Cortex of kidney (tissue), 1 donor: Measurements from ENCODE around the gene RAMACL.
"Not testable (repeated sequence)": the region's sequence is repeated elsewhere in the genome, so short reads cannot be mapped to it uniquely, and the experiment has no call there.

Experiments used
- DNase-seq: peaks from one replicate; lab custom pipeline; 2025; lab: John Stamatoyannopoulos, UW

Gene RAMACL

GRCh38 chr6:166596776-166597507 is 10.5 kb upstream of the RAMACL start:
- DNase-seq, result no peak

- DNase-seq, result no peak
These were observed 9.5 kb upstream of the RAMACL start for GRCh38 chr6:166595949-166596348.

GRCh38 chr6:166595061-166595780 is 8.7 kb upstream of the RAMACL start:
- DNase-seq, result no peak

- no peak for DNase-seq
These were observed 6.3 kb upstream of the RAMACL start for GRCh38 chr6:166592821-166593220.

- DNase-seq, result no peak
These were observed 5.6 kb upstream of the RAMACL start for GRCh38 chr6:166591961-166592520.

- no peak for DNase-seq
These were observed 4.5 kb upstream of the RAMACL start for GRCh38 chr6:166591026-166591425.

GRCh38 chr6:166589786-166590574 is 3.5 kb upstream of the RAMACL start:
- DNase-seq, result no peak

GRCh38 chr6:166589337-166589731 is 2.9 kb upstream of the RAMACL start:
- DNase-seq, result no peak

GRCh38 chr6:166588691-166589336 is 2.3 kb upstream of the RAMACL start:
- DNase-seq, result no peak

GRCh38 chr6:166587631-166588413 is 1.3 kb upstream of the RAMACL start:
- DNase-seq, result no peak

- no peak for DNase-seq
These were observed 1.5 kb downstream of the RAMACL start for GRCh38 chr6:166584853-166585429.

GRCh38 chr6:166584155-166584554 is 2.3 kb downstream of the RAMACL start:
- DNase-seq, result no peak

- DNase-seq, result no peak
These were observed 3.1 kb downstream of the RAMACL start for GRCh38 chr6:166583230-166583965.

GRCh38 chr6:166582258-166582657 is 4.2 kb downstream of the RAMACL start:
- DNase-seq, result no peak

GRCh38 chr6:166581801-166582200 is 4.7 kb downstream of the RAMACL start:
- DNase-seq, result not testable (repeated sequence)

- DNase-seq, result no peak
These were observed 5.4 kb downstream of the RAMACL start for GRCh38 chr6:166581091-166581511.

- no peak for DNase-seq
These were observed 6.1 kb downstream of the RAMACL start for GRCh38 chr6:166580076-166581050.

GRCh38 chr6:166579237-166579850 is 7.1 kb downstream of the RAMACL start:
- no peak for DNase-seq
